Keratinocyte (primary cell): Measurements from ENCODE around the gene SMURF1.

Experiments
- CTCF ChIP-seq, 3 experiments: IDR thresholded peaks in 1 of 3; conservative IDR thresholded peaks in 1 of 3; optimal IDR thresholded peaks in 1 of 3; 2 replicates in 2 of 3; 3 replicates in 1 of 3; pipeline versions ENCODE3 to v1.5.1; 2011; ENCODE audit warnings: low read length in 3 of 3, mild to moderate bottlenecking in 3 of 3, moderate library complexity in 2 of 3, control low read depth in 1 of 3, inconsistent platforms in 1 of 3; ENCODE audit not compliant: insufficient read depth in 2 of 3; ENCODE audit errors: extremely low read depth in 1 of 3
- EZH2 ChIP-seq: IDR thresholded peaks from one replicate; pipeline ENCODE4 v1.6.1; 2012; ENCODE audit warnings: inconsistent platforms, mild to moderate bottlenecking, low read length, moderate library complexity

DNA sequence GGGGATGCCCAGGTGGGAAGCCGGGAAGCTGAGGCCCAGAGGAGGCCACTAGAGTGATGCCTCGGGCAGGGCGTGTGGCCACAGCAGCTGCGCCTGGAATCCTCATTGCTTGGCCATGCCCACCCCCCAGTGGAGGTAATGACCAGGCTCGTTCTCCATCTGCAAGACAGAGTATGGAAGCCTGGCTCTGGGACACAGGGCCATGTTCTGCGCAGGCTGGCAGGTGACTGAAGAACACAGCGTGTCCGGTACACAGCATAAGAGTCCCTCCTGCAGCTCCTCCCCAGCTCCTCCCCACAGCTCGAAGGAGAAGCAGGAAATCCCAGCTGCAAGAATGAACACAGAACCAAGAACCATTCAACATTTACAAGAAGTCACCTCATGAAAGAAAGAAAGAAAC is 64.8 kb downstream of the SMURF1 start:
- TF ChIP-seq CTCF (optimal IDR thresholded peaks at IDR 0.05 in 1 of 3, IDR thresholded peaks at IDR 0.05 in 1 of 3, conservative IDR thresholded peaks at IDR 0.05 in 1 of 3; ENCODE audit: extremely low read depth in 1 of 3, insufficient read depth in 2 of 3, low read length in 3 of 3), result no peak
- no peak for TF ChIP-seq EZH2
